Measurements from ENCODE around the gene NRXN3.

NRXN3 gene

GRCh38 chr14:79575032-79575431 is 1404.9 kb downstream of the NRXN3 start:
- DNase-seq, result no peak

- DNase-seq, result no peak
These were observed 1406.3 kb downstream of the NRXN3 start for GRCh38 chr14:79576424-79576823.

GRCh38 chr14:79578470-79578869 is 1408.3 kb downstream of the NRXN3 start:
- no peak for DNase-seq

GRCh38 chr14:79580414-79580813 is 1410.2 kb downstream of the NRXN3 start:
- DNase-seq, result no peak

GRCh38 chr14:79580906-79581305 is 1410.7 kb downstream of the NRXN3 start:
- no peak for DNase-seq

GRCh38 chr14:79581912-79582576 is 1411.9 kb downstream of the NRXN3 start:
- no peak for DNase-seq

GRCh38 chr14:79583738-79584408 is 1413.7 kb downstream of the NRXN3 start:
- no peak for DNase-seq

- no peak for DNase-seq
These were observed 1414.5 kb downstream of the NRXN3 start for GRCh38 chr14:79584679-79585078.

- no peak for DNase-seq
These were observed 1415.7 kb downstream of the NRXN3 start for GRCh38 chr14:79585845-79586244.

GRCh38 chr14:79586416-79586815 is 1416.2 kb downstream of the NRXN3 start:
- DNase-seq, result no peak

GRCh38 chr14:79586989-79587598 is 1416.9 kb downstream of the NRXN3 start:
- no peak for DNase-seq

GRCh38 chr14:79587875-79588274 is 1417.7 kb downstream of the NRXN3 start:
- DNase-seq, result no peak

- no peak for DNase-seq
These were observed 1418.2 kb downstream of the NRXN3 start for GRCh38 chr14:79588398-79588797.

- DNase-seq, result no peak
These were observed 1426.4 kb downstream of the NRXN3 start for GRCh38 chr14:79596551-79596950.

GRCh38 chr14:79597566-79597965 is 1427.4 kb downstream of the NRXN3 start:
- DNase-seq, result no peak

- no peak for DNase-seq
These were observed 1428.2 kb downstream of the NRXN3 start for GRCh38 chr14:79598339-79598738.

GRCh38 chr14:79599239-79599638 is 1429.1 kb downstream of the NRXN3 start:
- DNase-seq, result no peak

GRCh38 chr14:79600406-79600805 is 1430.2 kb downstream of the NRXN3 start:
- no peak for DNase-seq

- no peak for DNase-seq
These were observed 1431.4 kb downstream of the NRXN3 start for GRCh38 chr14:79601579-79601978.

- DNase-seq, result no peak
These were observed 1431.9 kb downstream of the NRXN3 start for GRCh38 chr14:79602045-79602444.

GRCh38 chr14:79602742-79603141 is 1432.6 kb downstream of the NRXN3 start:
- no peak for DNase-seq

- no peak for DNase-seq
These were observed 1435.7 kb downstream of the NRXN3 start for GRCh38 chr14:79605849-79606248.

- no peak for DNase-seq
These were observed 1438.3 kb downstream of the NRXN3 start for GRCh38 chr14:79608446-79608845.

- DNase-seq, result no peak
These were observed 1443.5 kb downstream of the NRXN3 start for GRCh38 chr14:79613625-79614024.

Data from CD4-positive, alpha-beta T cell treated with Interleukin-10 for 1 hour (primary cell).